Lung (tissue), 12 donors: ENCODE data around the gene KPNA6. TPM values are rescaled to one million over a fixed set of nuclear protein-coding genes. Genes with fewer than 3 reads are reported as not detected.

ENCODE experiments used
- ATAC-seq: fragments of 200-7000 bp; cut with Tn5 transposase; one replicate; pipeline ENCODE4 v1.9.1; 2020; ENCODE audit warnings: moderate number of reproducible peaks; ENCODE audit not compliant: insufficient read depth, low FRiP score
- DNase-seq, 3 donors: peaks; one replicate each; pipeline ENCODE4 v3.0.0-alpha.2; 2013 to 2017
- H3K27ac ChIP-seq, 2 donors: one replicate each; pipeline ENCODE4 v1.5.1; 2013; ENCODE audit warnings: mild to moderate bottlenecking in 2 of 2, moderate library complexity in 2 of 2, control low read depth in 1 of 2, inconsistent platforms in 1 of 2, low read depth in 1 of 2, low read length in 1 of 2
- H3K27me3 ChIP-seq, 3 donors: one replicate each; pipeline ENCODE4 v1.5.1; 2013; ENCODE audit warnings: low read length in 2 of 3; ENCODE audit not compliant: control insufficient read depth in 3 of 3, insufficient read depth in 3 of 3
- H3K36me3 ChIP-seq, 4 donors: one replicate each; pipeline ENCODE4 v1.5.1; 2013; ENCODE audit warnings: low read length in 4 of 4, mild to moderate bottlenecking in 1 of 4, moderate library complexity in 1 of 4; ENCODE audit not compliant: control insufficient read depth in 4 of 4, insufficient read depth in 4 of 4
- H3K4me1 ChIP-seq, 5 donors: one replicate each; pipeline ENCODE4 v1.5.1; 2013; ENCODE audit warnings: low read length in 5 of 5, mild to moderate bottlenecking in 2 of 5, moderate library complexity in 1 of 5; ENCODE audit not compliant: control insufficient read depth in 5 of 5, insufficient read depth in 5 of 5
- H3K4me3 ChIP-seq: one replicate; pipeline ENCODE4 v1.5.1; 2013; ENCODE audit warnings: mild to moderate bottlenecking, control low read depth, moderate library complexity
- H3K9ac ChIP-seq, 2 donors: one replicate each; pipeline ENCODE4 v1.5.1; 2013; ENCODE audit warnings: low read length in 2 of 2, control low read depth in 1 of 2; ENCODE audit not compliant: insufficient read depth in 1 of 2
- H3K9me3 ChIP-seq, 4 donors: one replicate each; pipeline ENCODE4 v1.5.1; 2013; ENCODE audit warnings: low read length in 3 of 4, mild to moderate bottlenecking in 1 of 4, moderate library complexity in 1 of 4; ENCODE audit not compliant: control insufficient read depth in 4 of 4, insufficient read depth in 3 of 4
- CTCF ChIP-seq: IDR thresholded peaks from 2 replicates; pipeline ENCODE4 v1.5.1; 2012; ENCODE audit warnings: mild to moderate bottlenecking; ENCODE audit errors: control extremely low read depth, extremely low read depth
- WGBS, 2 donors: extraction: QIAGEN DNeasy Blood & Tissue Kit; methylation state at CpG; one replicate each; pipeline ENCODE4 v1.1.7; 2013; 5-methylcytosine and 5-hydroxymethylcytosine counted together
- polyA plus RNA-seq, 2 donors: library from polyadenylated mRNA; stranded (reverse); fragments of 200-250 nt; gene quantifications; one replicate each; pipeline ENCODE4 v1.2.1, GENCODE V29; 2013
- total RNA-seq, 2 donors: library from RNA; depleted of rRNA in 1 of 2; stranded (reverse); fragments of >200 nt in 1 of 2; gene quantifications; one replicate each; pipeline ENCODE4 v1.2.1, GENCODE V29; 2014 to 2021
- donor health status: control.
- donor health status: control.
- donor health status: Bipolar disorder and iron deficiency.
- donor health status: healthy.
- donor health status: DM: yes; HTN: yes; CAD: no.

The KPNA6 gene
- total and polyA plus RNA-seq, 4 donors: 7.9 to 54.0 (median 23.2) TPM

GRCh38 chr1:32172621-32173245 is 64.9 kb downstream of the KPNA6 start:
- no peaks in the 10 kb centered on the region for H3K4me1 ChIP-seq
- H3K4me3 ChIP-seq: no peak overlapping the region
- 93 to 100% methylated on average over 1 of the region's 1 CpG for WGBS, 2 donors
- no peak for TF ChIP-seq CTCF
- no peak overlapping the region for H3K27ac ChIP-seq
- no peaks in the 10 kb centered on the region for H3K27me3 ChIP-seq
- H3K9ac ChIP-seq: no peak overlapping the region
- DNase-seq (no peak), ATAC-seq (no peak)
- H3K36me3 ChIP-seq: peaks cover 20 to 34% (median 29%) of the 10 kb centered on the region in 4 donors
- H3K9me3 ChIP-seq: no peaks in the 10 kb centered on the region

GRCh38 chr1:32178380-32179192 is 70.7 kb downstream of the KPNA6 start:
- H3K9ac ChIP-seq: peak overlapping the region in 1 of 2 donors; percentile 65
- H3K9me3 ChIP-seq: no peaks in the 10 kb centered on the region
- peak overlapping the region; percentile 96 for H3K27ac ChIP-seq
- ATAC-seq (no peak), DNase-seq (no peak)
- no peak overlapping the region for H3K4me3 ChIP-seq
- 59 to 74% methylated on average over 7 of the region's 7 CpGs for WGBS, 2 donors
- TF ChIP-seq CTCF: no peak
- peaks cover 2 to 23% (median 11%) of the 10 kb centered on the region in 5 donors for H3K4me1 ChIP-seq
- H3K36me3 ChIP-seq: peaks cover 1 to 14% (median 4%) of the 10 kb centered on the region in 4 donors
- H3K27me3 ChIP-seq: no peaks in the 10 kb centered on the region

- Histone ChIP-seq H3K4me1 (peaks cover 2 to 23% (median 12%) of the 10 kb centered on the region in 5 donors), H3K9ac (peak overlapping the region in 1 of 2 donors; percentile 65), H3K36me3 (peaks cover 0 to 13% (median 8%) of the 10 kb centered on the region in 4 donors), H3K4me3 (no peak overlapping the region), H3K27ac (peak overlapping the region; percentile 96), H3K27me3 (no peaks in the 10 kb centered on the region), H3K9me3 (no peaks in the 10 kb centered on the region)
- ATAC-seq (peak; percentile 4), DNase-seq (no peak)
- TF ChIP-seq CTCF: no peak
- WGBS, 2 donors: 14 to 26% methylated on average over 7 of the region's 7 CpGs
These were observed 71.3 kb downstream of the KPNA6 start for GRCh38 chr1:32179193-32179442.
